Glomerular visceral epithelial cell (primary cell): ENCODE results near the gene PLEKHG7.
A peak's percentile ranks its signal among the peaks of the same experiment; 100 is the strongest.

Experiments used
- DNase-seq: peaks from one replicate; pipeline ENCODE4 v3.0.0-alpha.2; 2016; ENCODE audit errors: extremely low spot score

The PLEKHG7 gene

DNA sequence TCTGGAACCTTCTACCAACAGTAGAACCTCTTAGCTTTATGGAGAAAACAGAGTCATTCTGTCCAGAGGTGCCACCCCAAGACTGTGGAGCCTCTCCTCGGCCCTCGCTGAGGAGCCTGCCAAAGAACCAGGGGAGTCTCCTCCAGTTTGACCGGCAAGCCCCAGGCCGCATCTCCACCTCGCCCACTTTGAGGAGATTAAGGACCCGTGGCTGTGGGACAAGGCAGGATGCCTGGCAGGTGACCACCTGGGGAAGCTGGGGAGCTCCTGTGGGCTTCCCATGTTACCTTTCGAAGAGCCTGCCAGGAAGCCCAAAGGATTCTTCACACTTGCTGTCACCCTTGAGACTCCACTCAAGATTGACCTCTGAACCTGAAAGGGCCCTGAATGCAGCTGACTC lies 3.8 kb downstream of the PLEKHG7 start:
- no peak for DNase-seq

DNA sequence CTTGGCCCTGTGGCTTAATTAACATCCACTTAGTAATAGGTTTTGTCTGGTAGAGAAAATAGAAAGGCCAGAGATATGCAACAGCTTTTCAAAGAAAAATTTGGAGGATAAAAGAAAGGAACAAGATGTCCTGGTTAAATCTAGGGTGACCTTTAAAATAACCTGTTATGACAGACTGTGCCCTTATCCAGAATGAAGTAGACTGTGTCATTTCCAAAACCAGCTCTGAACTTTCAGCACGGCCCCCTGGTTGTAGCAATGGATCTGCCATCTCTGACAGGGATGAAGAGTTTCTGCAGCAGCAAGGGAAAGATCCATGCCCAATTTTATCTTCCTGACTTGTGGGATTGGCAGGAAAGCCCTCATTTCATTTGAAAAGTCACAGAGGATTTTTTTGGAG lies 5.1 kb downstream of the PLEKHG7 start:
- no peak for DNase-seq

GRCh38 chr12:92715625-92716024 lies 12.8 kb downstream of the PLEKHG7 start:
- no peak for DNase-seq

DNA sequence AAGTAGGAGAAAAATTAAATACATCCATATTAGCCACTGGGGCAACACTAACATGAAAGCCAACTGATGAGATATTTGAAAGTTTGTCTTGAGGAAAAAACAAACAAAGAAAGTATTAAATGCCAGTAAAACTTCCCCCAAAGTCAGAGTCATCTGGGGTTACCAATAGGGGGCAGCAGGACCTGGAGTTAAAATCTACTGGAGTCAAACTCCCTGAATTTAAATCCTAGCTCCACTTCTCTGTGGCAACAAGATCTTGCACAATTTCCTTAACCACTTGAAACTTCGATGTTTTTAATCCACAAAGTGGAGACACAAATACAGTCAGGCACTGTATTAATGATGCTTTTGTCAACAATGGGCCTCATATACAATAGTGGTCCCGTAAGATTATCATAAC lies 14.4 kb downstream of the PLEKHG7 start:
- no peak for DNase-seq

DNA sequence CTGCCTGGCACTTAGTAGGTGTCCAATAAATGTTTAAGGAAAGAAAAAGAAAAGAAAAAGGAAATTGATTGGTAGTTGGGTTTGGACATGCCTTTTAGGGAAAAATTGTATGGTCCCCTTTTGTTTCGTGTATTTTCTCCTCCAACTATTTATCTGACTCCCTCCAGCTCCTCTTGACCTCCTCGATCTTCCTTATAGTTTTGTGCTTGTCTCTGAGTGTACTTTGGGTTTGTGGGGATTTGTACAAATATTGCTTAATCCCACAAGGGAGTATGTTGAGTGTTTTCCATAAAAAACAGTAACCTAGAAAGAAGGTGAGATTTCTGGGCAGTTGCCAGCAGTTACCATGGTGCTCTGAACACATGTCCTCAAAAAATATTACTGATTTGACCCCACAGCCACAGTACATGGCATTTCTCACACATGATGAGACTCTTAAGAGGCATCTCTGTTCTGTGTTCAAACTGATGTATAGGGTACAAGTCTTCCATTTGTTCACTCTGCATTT lies 15.7 kb downstream of the PLEKHG7 start:
- DNase-seq: no peak

DNA sequence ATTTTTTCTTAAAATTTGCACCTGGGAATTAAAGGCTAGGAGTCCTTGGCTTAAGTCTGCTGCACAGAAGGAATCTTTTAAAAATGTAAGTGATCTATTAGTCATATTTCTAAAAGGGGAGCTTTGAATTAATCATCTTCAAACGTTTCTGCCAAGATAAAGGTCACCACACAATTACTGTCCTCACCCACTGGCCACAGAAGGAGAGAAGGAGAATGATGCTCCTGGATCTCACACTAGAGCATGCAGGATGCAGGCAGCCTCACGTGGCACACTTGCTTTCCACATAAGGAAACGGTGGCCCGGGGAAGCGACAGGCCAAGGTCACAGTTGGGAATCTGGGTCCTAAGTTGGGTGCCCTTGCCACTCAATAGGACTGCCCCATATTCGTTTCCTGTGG lies 16.9 kb downstream of the PLEKHG7 start:
- DNase-seq: peak; percentile 47

DNA sequence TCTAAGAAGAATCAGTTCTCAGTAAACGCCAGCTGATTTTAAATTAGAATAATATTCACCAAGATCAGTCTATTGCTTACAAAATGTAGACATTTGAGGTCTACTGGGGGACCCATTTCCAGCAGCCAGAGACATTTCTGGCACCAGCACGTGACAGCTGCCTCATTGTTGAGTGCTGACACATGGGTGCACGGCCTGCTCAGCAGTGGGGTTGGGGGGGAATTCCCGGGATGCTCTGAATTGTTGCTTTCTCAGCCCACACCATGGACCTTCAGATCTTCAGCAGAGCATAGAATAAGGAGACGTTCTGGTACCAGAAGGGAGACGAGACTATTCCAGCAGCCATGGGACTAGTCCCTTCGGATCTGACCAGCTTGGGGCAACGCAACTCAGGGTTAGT lies 18.3 kb downstream of the PLEKHG7 start:
- DNase-seq: peak; percentile 51

DNA sequence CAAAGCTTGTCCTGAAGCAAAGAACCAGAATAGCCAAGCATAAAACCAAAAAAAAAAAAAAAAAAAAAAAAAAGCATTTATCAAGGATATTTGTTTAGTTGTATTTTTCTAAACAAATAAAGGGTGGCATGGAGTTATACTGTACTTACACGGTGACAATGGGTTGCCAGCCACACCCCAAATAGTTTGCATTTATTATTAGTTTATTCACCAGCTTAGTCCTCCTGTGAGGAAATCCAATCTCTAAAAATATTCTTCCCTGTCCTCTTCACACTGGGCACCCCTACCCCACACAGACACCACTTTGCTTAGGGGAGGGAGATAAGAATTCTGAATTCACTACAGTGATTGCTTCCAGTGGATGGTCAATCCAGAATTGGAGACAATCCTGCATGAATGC lies 18.9 kb downstream of the PLEKHG7 start:
- DNase-seq: no peak

DNA sequence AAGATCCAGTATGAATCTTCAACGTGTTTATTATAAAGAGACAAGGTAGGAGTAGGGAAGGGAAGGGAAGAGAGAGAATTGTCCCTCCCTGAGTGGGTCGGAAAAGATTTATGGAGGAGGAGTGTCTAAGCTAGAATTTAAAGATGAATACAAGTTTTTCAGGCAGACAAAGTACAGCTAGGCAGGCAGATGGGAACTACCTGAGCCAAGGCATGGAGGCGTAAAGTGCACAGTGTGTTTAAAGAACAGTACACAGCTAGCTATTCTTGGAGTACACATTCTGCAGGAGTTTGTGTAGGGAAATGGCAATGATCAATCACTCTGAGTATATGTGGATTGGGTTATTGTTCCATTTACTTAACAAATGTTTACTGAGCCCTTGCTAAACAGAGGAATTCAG lies 20.1 kb downstream of the PLEKHG7 start:
- DNase-seq: no peak

GRCh38 chr12:92726850-92727249 lies 24.1 kb downstream of the PLEKHG7 start:
- no peak for DNase-seq

DNA sequence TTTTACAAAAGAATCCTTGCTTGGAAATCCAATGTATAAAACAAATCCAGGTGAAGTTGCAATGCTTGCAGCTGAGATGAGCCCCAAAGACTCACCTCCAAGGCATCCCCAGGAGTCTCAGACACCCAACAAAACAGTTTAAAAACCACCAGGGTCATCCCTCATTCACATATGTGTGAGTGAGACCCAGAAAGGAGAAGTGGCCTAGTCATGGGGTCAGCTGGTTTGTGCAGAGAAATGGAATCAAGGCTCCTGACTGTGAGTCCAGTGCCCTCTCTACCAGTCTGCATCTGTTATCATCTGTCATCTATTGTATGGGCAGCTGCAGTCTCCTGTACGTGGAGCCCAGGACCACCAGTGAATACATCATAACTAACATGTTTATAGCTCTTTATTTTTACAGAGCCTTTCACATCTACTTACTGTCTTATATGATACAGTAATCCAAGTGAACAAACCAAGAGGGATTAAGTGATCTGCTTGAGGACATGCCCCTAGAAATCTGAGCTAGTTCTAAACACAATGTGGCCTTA lies 27.1 kb downstream of the PLEKHG7 start:
- no peak for DNase-seq

GRCh38 chr12:92730758-92731157 lies 28.0 kb downstream of the PLEKHG7 start:
- DNase-seq: no peak

DNA sequence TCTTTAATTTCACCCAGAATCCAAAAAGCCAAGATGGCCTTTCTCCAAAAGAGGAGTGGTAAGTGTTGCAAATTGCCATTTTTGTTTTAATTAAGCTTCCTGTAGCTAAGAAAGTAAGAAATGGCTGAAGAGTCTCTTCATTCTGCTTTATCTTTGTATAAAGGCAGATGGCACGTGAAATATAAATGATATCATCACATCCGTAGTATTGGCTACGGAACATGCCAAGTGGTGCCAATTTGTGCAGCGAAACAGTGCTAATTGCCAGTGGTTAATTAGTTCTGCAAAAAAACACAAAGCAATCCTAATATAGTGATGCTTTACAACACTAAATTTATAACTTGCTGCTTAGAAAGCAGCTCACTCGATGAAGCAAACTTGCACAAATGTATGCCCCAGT lies 29.4 kb downstream of the PLEKHG7 start:
- DNase-seq: no peak

DNA sequence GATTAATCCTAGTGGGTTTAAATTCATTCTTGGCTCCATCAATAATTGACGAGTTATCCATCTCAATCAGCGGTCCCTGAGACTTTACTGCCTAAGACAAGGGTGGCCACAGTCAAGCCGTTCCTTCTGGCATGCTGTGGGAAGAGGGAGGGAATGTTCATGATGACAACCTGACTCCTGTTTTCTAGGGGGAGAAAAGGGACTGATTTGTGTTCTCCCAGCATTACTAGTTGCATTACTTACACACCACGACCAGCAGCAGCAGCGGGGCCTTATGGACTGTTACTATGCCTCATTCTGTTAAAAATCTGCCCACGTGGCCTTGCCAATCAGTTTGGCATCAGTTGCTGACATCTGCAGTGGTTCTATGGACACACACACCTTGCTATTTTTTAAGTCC lies 29.9 kb downstream of the PLEKHG7 start:
- no peak for DNase-seq

GRCh38 chr12:92733181-92733580 lies 30.4 kb downstream of the PLEKHG7 start:
- no peak for DNase-seq

DNA sequence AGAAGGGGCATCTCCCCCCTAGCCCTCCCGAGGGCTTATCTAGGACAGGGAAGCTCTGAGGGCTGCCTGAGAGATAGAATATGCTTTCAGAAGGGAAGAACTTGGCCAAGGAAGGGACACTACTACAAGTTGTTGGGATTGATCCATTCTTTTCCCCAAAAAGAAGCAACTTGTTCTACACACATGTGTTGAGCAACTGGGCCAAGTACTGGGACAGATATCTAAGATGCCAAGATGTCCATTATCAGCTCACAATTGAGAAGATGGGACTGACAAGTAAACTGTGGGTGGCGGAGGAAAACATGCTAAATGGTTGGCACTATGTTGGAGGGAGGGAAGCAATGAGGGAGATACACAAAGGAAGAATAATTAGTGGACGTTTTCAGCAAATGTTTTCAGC lies 30.9 kb downstream of the PLEKHG7 start:
- no peak for DNase-seq

DNA sequence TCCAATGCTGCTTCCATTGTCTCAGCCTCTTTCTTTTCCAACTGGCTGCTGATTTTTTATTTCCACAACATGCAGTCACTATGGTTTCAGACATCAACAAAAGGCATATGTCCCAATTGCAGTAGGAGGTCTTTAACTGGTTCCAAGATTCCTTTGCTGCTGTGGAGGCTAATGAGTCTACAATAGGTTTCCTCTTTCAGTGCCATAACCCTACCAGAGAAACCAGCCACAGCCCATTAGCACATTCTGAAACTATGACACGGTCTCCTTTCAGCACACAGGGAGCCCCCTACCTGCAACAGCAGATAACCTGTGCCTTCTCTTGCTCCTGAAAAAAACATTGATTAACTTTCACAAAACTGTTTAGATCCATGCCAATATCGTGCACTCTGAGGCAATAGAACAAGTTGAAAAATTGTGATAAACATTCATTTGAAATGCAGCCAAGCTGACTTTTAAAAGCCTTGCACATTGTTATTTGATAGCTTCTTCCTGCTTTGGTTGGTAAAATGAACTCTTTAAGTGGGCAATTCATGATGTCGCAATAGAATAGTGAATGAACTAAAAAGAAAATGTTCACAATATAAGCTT lies 32.4 kb downstream of the PLEKHG7 start:
- DNase-seq: peak; percentile 21

DNA sequence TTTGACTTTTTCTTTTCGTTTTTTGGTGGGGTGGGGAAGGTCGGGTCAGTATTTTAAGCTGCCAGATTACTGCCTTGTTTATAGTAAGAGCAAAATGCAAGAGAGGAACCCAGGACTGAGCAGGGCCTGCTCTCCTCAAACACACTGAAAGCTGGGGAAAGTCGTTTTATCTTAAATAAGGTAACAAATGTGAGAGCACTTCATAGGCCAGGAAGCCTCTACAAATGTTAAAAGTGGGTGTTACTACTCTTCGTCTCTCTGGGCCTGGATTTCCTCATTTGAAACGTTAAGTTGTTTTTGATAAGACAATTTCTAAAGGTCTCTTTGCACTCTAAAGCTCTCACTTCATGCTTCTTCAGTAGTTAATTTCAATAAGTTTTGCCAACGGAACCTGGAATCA lies 33.8 kb downstream of the PLEKHG7 start:
- DNase-seq: no peak

- no peak for DNase-seq
Measured at GRCh38 chr12:92737855-92738850, 35.4 kb downstream of the PLEKHG7 start.

GRCh38 chr12:92739113-92739512 lies 36.3 kb downstream of the PLEKHG7 start:
- no peak for DNase-seq

DNA sequence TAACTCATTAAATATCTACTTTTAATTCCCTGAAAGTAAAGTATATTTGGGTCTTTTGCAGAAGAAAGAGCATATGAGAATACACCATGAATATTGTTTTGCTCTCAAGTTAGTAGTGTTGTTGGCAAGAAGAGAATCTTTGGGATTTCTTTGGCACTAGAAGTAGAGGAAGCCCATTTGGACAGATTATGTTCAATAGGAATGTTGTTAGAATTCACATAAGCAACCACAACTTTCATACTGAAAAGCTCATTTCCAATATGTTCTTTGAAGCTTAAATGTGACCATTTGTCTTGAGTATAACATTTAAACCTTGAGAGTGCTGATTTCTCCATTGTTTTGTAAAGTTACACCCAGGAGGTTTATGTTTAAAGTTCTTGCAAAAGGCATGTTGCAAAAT lies 37.6 kb downstream of the PLEKHG7 start:
- DNase-seq: no peak

- DNase-seq: no peak
Measured at GRCh38 chr12:92743026-92743425, 40.2 kb downstream of the PLEKHG7 start.
